Stomach (tissue), 9 donors: ENCODE results near the gene TNFRSF25. TPM values are rescaled to one million over a fixed set of nuclear protein-coding genes. Genes with fewer than 3 reads are reported as not detected.

Source experiments
- DNase-seq, 2 donors: peaks; one replicate each; pipeline versions ENCODE4 v3.0.0 to v3.0.0-alpha.2; 2013 to 2019
- H3K27ac ChIP-seq, 5 donors: fragments of 200-600 bp in 4 of 5; sonication (generic) in 4 of 5; one replicate each; pipeline ENCODE4 v1.5.1; 2013 to 2019; ENCODE audit warnings: mild to moderate bottlenecking in 1 of 5, moderate library complexity in 1 of 5
- H3K27me3 ChIP-seq, 3 donors: fragments of 200-600 bp; sonication (generic); one replicate each; pipeline ENCODE4 v1.5.1; 2017 to 2019; ENCODE audit warnings: mixed run types in 1 of 3
- H3K36me3 ChIP-seq, 4 donors: fragments of 200-600 bp; sonication (generic); 1 replicate in 3 of 4; 2 replicates in 1 of 4; pipeline ENCODE4 v1.5.1; 2016 to 2019
- H3K4me1 ChIP-seq, 4 donors: fragments of 200-600 bp; sonication (generic); one replicate each; pipeline ENCODE4 v1.5.1; 2016 to 2019
- H3K4me3 ChIP-seq, 4 donors: fragments of 200-600 bp; sonication (generic) in 3 of 4; one replicate each; pipeline ENCODE4 v1.5.1; 2016 to 2019; ENCODE audit warnings: mild to moderate bottlenecking in 1 of 4
- H3K9me3 ChIP-seq, 4 donors: fragments of 200-600 bp; sonication (generic); one replicate each; pipeline ENCODE4 v1.5.1; 2016 to 2019
- EP300 ChIP-seq: sonication (generic); formaldehyde crosslinking; IDR thresholded peaks from one replicate; pipeline ENCODE4 v1.6.1; 2017; ENCODE audit warnings: antibody characterized with exemption
- POLR2A ChIP-seq, 4 donors: fragments of 450-650 bp; IDR thresholded peaks; one replicate each; pipeline ENCODE4 v1.6.1; 2016; ENCODE audit warnings: antibody characterized with exemption in 4 of 4, control low read depth in 2 of 4, mild to moderate bottlenecking in 1 of 4, moderate library complexity in 1 of 4
- POLR2AphosphoS5 ChIP-seq, 3 donors: sonication (generic); formaldehyde crosslinking; IDR thresholded peaks; one replicate each; pipeline ENCODE4 v1.6.1; 2016; ENCODE audit warnings: antibody characterized with exemption in 3 of 3
- WGBS, 5 donors: extraction: QIAGEN DNeasy Blood & Tissue Kit in 3 of 5; methylation state at CpG; one replicate each; pipeline versions ENCODE4 v1.1.5 to v1.1.7; 2013 to 2018; 5-methylcytosine and 5-hydroxymethylcytosine counted together
- intact Hi-C: fragments of 100-400 bp; cut with DNase I; formaldehyde crosslinking; loops from one replicate; pipeline ENCODE4 v1.15.1; 2023; ENCODE audit warnings: low total_unique reads
- polyA plus RNA-seq, 3 donors: library from polyadenylated mRNA; stranded (reverse); fragments of 200-250 nt; gene quantifications; one replicate each; pipeline ENCODE4 v1.2.3, GENCODE V29; 2013
- total RNA-seq, 5 donors: library from RNA; depleted of rRNA; stranded (reverse); fragments of >200 nt; gene quantifications; one replicate each; pipeline versions ENCODE4 v1.1.0 to v1.2.3, GENCODE V29; 2014 to 2016
- TF ChIP-seq, protein P1 (sequence below), 7 experiments: fragments of 450-650 bp in 4 of 7; fragments of 200-600 bp in 3 of 7; sonication (generic) in 3 of 7; IDR thresholded peaks; one replicate each; pipeline ENCODE4 v1.5.1; 2016 to 2019; ENCODE audit warnings: antibody characterized with exemption in 7 of 7, control low read depth in 2 of 7, mild to moderate bottlenecking in 1 of 7
- donor health status: healthy with polysubstance abuse.
- donor health status: Bipolar disorder and iron deficiency.
- donor health status: healthy.

Gene TNFRSF25
- total and polyA plus RNA-seq, 8 donors, result 2.7 to 215 (median 15.2) TPM

DNA sequence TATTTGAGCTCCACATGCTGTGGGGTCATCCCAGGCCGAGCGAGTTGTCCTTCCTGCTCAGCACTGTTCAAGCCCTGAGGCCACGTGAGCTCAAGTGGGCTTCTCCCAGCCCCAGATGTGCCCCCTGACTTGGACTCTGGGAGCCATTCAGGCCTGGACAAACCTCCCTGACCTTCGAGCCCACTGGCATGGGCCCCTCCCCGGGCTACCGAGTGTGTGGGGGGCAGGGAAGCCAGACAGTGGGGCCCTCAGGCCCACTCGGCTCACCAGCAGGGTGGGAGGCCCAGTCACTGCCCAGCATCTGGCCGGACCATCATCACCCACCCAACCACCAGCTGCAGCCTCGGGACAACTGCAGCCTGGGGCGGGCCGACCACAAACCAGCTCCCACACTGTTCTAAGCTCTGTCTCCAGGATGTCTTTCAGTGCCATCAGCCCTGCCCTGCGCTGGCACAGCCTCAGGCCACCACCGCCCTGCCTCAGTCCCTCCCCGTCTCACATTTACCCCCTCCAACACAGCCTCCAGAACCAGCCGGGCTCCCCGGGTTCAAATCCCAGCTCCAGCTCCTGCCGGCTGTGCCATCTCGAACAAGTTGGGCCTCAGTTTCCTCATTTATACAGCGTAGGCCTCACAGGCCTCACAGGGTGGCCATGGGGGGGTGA lies 46.4 kb upstream of the TNFRSF25 start:
- Histone ChIP-seq H3K36me3 (no peaks in the 10 kb centered on the region), H3K9me3 (no peaks in the 10 kb centered on the region), H3K4me3 (no peak overlapping the region), H3K4me1 (no peaks in the 10 kb centered on the region), H3K27ac (no peak overlapping the region), H3K27me3 (peaks cover 0 to 25% (median 7%) of the 10 kb centered on the region in 3 donors)
- 84 to 100% (median 88%) methylated on average over 9 to 19 of the region's 19 CpGs for WGBS, 5 donors
- no peak for DNase-seq
- intact Hi-C loops, result no loop called here
- TF ChIP-seq EP300 (no peak), POLR2A (IDR thresholded peaks at IDR 0.05) (no peak), POLR2AphosphoS5 (IDR thresholded peaks at IDR 0.05) (no peak)
- TF ChIP-seq, protein P1, sequence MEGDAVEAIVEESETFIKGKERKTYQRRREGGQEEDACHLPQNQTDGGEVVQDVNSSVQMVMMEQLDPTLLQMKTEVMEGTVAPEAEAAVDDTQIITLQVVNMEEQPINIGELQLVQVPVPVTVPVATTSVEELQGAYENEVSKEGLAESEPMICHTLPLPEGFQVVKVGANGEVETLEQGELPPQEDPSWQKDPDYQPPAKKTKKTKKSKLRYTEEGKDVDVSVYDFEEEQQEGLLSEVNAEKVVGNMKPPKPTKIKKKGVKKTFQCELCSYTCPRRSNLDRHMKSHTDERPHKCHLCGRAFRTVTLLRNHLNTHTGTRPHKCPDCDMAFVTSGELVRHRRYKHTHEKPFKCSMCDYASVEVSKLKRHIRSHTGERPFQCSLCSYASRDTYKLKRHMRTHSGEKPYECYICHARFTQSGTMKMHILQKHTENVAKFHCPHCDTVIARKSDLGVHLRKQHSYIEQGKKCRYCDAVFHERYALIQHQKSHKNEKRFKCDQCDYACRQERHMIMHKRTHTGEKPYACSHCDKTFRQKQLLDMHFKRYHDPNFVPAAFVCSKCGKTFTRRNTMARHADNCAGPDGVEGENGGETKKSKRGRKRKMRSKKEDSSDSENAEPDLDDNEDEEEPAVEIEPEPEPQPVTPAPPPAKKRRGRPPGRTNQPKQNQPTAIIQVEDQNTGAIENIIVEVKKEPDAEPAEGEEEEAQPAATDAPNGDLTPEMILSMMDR (IDR thresholded peaks at IDR 0.05), result no peak

DNA sequence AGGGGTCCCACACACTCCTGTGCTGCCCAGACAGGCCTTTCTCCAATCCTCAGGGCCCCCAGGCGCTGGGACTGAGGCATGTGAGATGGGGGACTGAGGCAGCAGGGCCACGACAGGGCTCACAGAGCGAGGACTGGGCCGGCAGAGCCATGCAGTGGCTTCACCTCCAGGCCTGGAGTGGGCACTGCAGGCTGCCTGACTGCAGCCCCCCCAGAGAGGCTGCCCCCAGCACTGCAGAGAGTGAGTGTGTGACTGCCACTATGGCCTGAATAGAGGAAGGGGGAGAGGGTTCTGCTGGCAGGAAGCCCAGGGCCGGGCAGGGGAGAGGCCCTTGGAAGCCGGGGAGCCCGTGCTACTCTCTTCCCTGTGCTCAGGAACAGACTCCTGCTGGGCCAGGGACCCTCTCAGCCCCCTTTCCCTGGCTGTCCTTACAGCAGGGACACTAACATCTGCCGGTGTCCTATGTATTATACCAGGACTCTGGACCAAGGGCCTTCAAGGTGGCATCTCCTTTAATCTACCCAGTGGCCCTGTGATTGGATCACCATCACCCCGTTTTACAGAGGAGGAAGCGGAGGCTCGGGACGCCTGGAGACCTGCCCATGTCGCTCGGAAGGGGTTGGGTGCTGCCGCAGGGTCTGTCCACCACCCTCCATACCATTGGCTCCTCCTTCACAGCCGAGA lies 45.7 kb upstream of the TNFRSF25 start:
- DNase-seq, result no peak
- no peak overlapping the region for H3K27ac ChIP-seq
- H3K4me1 ChIP-seq, result no peaks in the 10 kb centered on the region
- H3K9me3 ChIP-seq, result no peaks in the 10 kb centered on the region
- no peaks in the 10 kb centered on the region for H3K36me3 ChIP-seq
- peaks cover 0 to 32% (median 7%) of the 10 kb centered on the region in 3 donors for H3K27me3 ChIP-seq
- TF ChIP-seq EP300, result no peak
- TF ChIP-seq POLR2A (IDR thresholded peaks at IDR 0.05), result no peak
- TF ChIP-seq POLR2AphosphoS5 (IDR thresholded peaks at IDR 0.05), result no peak
- TF ChIP-seq, protein P1 (IDR thresholded peaks at IDR 0.05), result no peak
- intact Hi-C loops, result no loop called here
- 79 to 87% (median 86%) methylated on average over 10 to 16 of the region's 16 CpGs for WGBS, 5 donors
- no peak overlapping the region for H3K4me3 ChIP-seq

DNA sequence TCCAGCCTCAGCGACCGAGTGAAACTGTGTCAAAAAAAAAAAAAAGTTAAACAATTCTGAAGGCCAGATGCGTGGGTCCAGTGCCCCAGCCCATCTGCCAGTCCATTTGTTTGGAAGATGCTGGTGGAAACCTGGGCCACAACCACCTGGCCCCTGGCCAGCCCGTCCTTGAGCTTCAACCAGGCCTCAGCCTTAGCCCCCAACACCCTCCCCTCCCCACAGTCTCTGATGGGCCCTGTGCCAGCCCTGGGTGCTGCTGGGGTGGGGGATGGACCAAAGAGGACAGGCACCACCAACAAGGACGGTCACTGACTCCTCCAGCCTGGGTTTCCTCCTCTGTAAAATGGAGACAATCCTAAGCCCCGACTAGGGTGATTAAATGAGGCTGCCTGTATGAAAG lies 45.1 kb upstream of the TNFRSF25 start:
- H3K4me1 ChIP-seq, result no peaks in the 10 kb centered on the region
- no peak overlapping the region for H3K4me3 ChIP-seq
- no peak for DNase-seq
- TF ChIP-seq POLR2A (IDR thresholded peaks at IDR 0.05) (no peak), POLR2AphosphoS5 (IDR thresholded peaks at IDR 0.05) (no peak), EP300 (no peak)
- TF ChIP-seq, protein P1 (IDR thresholded peaks at IDR 0.05), result no peak
- H3K27ac ChIP-seq, result no peak overlapping the region
- intact Hi-C loops, result no loop called here
- H3K36me3 ChIP-seq, result no peaks in the 10 kb centered on the region
- peaks cover 0 to 38% (median 7%) of the 10 kb centered on the region in 3 donors for H3K27me3 ChIP-seq
- no peaks in the 10 kb centered on the region for H3K9me3 ChIP-seq
- 75 to 82% (median 77%) methylated on average over 5 to 6 of the region's 6 CpGs for WGBS, 5 donors

DNA sequence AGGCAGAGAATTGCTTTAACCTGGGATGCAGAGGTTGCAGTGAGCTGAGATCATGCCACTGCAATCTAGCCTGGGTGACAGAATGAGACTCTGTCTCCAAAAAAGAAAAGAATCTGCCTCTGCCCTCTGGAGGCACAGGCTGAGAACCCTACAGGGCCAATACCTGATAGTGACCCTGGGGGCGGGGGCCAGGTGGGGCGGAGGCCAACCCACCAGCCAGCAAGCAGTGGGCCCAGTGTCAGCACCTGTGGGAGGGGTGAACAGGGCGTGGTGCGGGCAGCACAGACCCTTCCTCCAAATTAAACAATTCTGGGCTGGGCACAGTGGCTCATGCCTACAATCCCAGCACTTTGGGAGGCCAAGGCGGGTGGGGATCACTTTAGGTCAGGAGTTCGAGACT lies 44.5 kb upstream of the TNFRSF25 start:
- H3K4me1 ChIP-seq, result no peaks in the 10 kb centered on the region
- H3K4me3 ChIP-seq, result no peak overlapping the region
- TF ChIP-seq POLR2AphosphoS5 (IDR thresholded peaks at IDR 0.05), result no peak
- TF ChIP-seq EP300, result no peak
- H3K36me3 ChIP-seq, result no peaks in the 10 kb centered on the region
- H3K9me3 ChIP-seq, result no peaks in the 10 kb centered on the region
- no peak overlapping the region for H3K27ac ChIP-seq
- intact Hi-C loops, result no loop called here
- WGBS, 5 donors, result 73 to 92% (median 77%) methylated on average over 5 to 6 of the region's 6 CpGs
- H3K27me3 ChIP-seq, result peaks cover 0 to 44% (median 7%) of the 10 kb centered on the region in 3 donors
- DNase-seq, result no peak

DNA sequence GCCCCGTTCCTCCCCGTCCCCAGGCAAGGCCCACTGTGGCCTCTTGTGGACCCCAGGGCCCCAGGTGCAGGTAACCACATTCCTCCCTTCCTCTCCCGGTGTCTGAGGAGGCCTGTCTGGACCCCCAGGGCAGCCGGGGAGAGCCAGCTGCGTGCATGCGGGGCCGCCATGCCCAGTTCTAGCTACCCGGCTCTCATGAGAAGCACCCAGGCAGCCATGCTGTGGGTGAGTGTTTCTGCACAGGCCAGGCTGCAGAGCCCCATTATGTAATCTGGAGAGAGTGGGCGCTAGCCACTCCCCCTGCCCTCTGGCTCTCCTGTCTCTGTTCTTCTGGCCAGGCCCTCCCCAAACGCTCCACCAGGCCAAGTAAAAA lies 43.9 kb upstream of the TNFRSF25 start:
- TF ChIP-seq, protein P1 (IDR thresholded peaks at IDR 0.05), result no peak
- TF ChIP-seq EP300, result no peak
- no peak for TF ChIP-seq POLR2A (IDR thresholded peaks at IDR 0.05)
- no peak for TF ChIP-seq POLR2AphosphoS5 (IDR thresholded peaks at IDR 0.05)
- H3K27ac ChIP-seq, result no peak overlapping the region
- intact Hi-C loops, result no loop called here
- H3K4me1 ChIP-seq, result no peaks in the 10 kb centered on the region
- H3K9me3 ChIP-seq, result no peaks in the 10 kb centered on the region
- no peaks in the 10 kb centered on the region for H3K36me3 ChIP-seq
- DNase-seq, result peak in 1 of 2 donors; percentile 44
- 81 to 93% (median 82%) methylated on average over 6 to 10 of the region's 10 CpGs for WGBS, 5 donors
- H3K27me3 ChIP-seq, result peaks cover 0 to 44% (median 7%) of the 10 kb centered on the region in 3 donors
- no peak overlapping the region for H3K4me3 ChIP-seq
